GM12878 (cell line): Measurements from ENCODE around the gene CAP2. TPM values are rescaled to one million over a fixed set of nuclear protein-coding genes. Genes with fewer than 3 reads are reported as not detected.

Source experiments
- ATAC-seq: fragments of 200-7000 bp; cut with Tn5 transposase; 3 replicates; pipeline ENCODE4 v1.9.1; 2020; ENCODE audit warnings: mild to moderate bottlenecking, moderate library complexity
- BruUV-seq: library from RNA; stranded (reverse); fragments of 400-500 nt; replicated peaks from 2 replicates; lab custom pipeline; 2021; lab: Mats Ljungman, UMichigan
- CTCF ChIA-PET: fragments of 300-600 bp; sonication (Branson Sonifier 250); formaldehyde crosslinking; extraction: SDS; loops from one replicate; lab custom pipeline; 2021; ENCODE audit warnings: inconsistent platforms; lab: Yijun Ruan, JAX
- POLR2A ChIA-PET: fragments of 350-600 bp; formaldehyde crosslinking; extraction: SDS; loops from one replicate; lab custom pipeline; 2021; ENCODE audit warnings: inconsistent platforms; lab: Charles Lee
- RAD21 ChIA-PET: fragments of 300-600 bp; sonication (Branson Sonifier 250); formaldehyde crosslinking; loops from one replicate; lab custom pipeline; 2023; ENCODE audit warnings: antibody characterized with exemption; ENCODE audit not compliant: unreplicated experiment; lab: Charles Lee
- SMC1A ChIA-PET: fragments of 300-600 bp; sonication (Branson Sonifier 250); formaldehyde crosslinking; loops from one replicate; lab custom pipeline; 2023; ENCODE audit not compliant: unreplicated experiment, uncharacterized antibody; lab: Charles Lee
- DNase-seq: peaks from one replicate; pipeline ENCODE4 v3.0.0-alpha.2; 2011; ENCODE audit warnings: low read depth, low spot score
- FAIRE-seq: peaks from 3 replicates; lab custom pipeline; 2011; peaks lifted over from hg19 to GRCh38; lab: Jason Lieb, UNC
- H2AFZ ChIP-seq: 2 replicates; pipeline ENCODE4 v1.6.0; 2011; ENCODE audit warnings: low read depth, low read length, control low read depth; ENCODE audit not compliant: control insufficient read depth
- H3K27ac ChIP-seq: 2 replicates; pipeline ENCODE4 v1.5.1; 2011; ENCODE audit warnings: control low read depth; ENCODE audit not compliant: control insufficient read depth, insufficient read depth
- H3K27me3 ChIP-seq, 2 experiments: replicated peaks in 1 of 2; 2 replicates each; pipeline versions ENCODE4 v1.6.0 to v1.6.1; 2011; ENCODE audit warnings: low read length in 1 of 2; ENCODE audit not compliant: control insufficient read depth in 2 of 2, insufficient read depth in 2 of 2
- H3K36me3 ChIP-seq, 2 experiments: 2 replicates each; pipeline ENCODE4 v1.5.1; 2011; ENCODE audit warnings: low read length in 1 of 2; ENCODE audit not compliant: control insufficient read depth in 2 of 2, insufficient read depth in 2 of 2
- H3K4me1 ChIP-seq: 2 replicates; pipeline ENCODE4 v1.6.1; 2011; ENCODE audit warnings: mild to moderate bottlenecking, low read length, moderate library complexity, mixed read lengths; ENCODE audit not compliant: control insufficient read depth, insufficient read depth
- H3K4me2 ChIP-seq: 2 replicates; pipeline ENCODE4 v1.6.0; 2011; ENCODE audit warnings: control low read depth; ENCODE audit not compliant: control insufficient read depth, insufficient read depth
- H3K4me3 ChIP-seq: fragments of 200-600 bp; sonication (generic); 2 replicates; pipeline ENCODE4 v1.5.1; 2016
- H3K79me2 ChIP-seq: 2 replicates; pipeline ENCODE4 v1.6.0; 2011; ENCODE audit warnings: low read length; ENCODE audit not compliant: control insufficient read depth, insufficient read depth
- H3K9ac ChIP-seq: 2 replicates; pipeline ENCODE4 v1.8.0; 2011; ENCODE audit warnings: low read length, control low read depth, mixed read lengths; ENCODE audit not compliant: control insufficient read depth, insufficient read depth
- H3K9me3 ChIP-seq: replicated peaks from 3 replicates; pipeline ENCODE4 v1.5.1; 2011; ENCODE audit warnings: mild to moderate bottlenecking, low read length; ENCODE audit not compliant: control insufficient read depth, insufficient read depth
- H4K20me1 ChIP-seq: 2 replicates; pipeline ENCODE4 v1.6.0; 2011; ENCODE audit not compliant: control insufficient read depth, insufficient read depth
- BACH1 ChIP-seq: fragments of 450-650 bp; IDR thresholded peaks from 2 replicates; pipeline ENCODE4 v1.6.1; 2017; ENCODE audit warnings: mild to moderate bottlenecking, borderline replicate concordance
- CBX5 ChIP-seq: sonication (generic); IDR thresholded peaks from 2 replicates; pipeline ENCODE4 v1.6.1; 2016; ENCODE audit warnings: low read depth, moderate library complexity, mild to moderate bottlenecking, inconsistent platforms
- CHD2 ChIP-seq: IDR thresholded peaks from 2 replicates; pipeline ENCODE4 v1.6.1; 2011; ENCODE audit warnings: low read depth, low read length, improper control_type of control experiment, borderline replicate concordance
- EED ChIP-seq: sonication (generic); IDR thresholded peaks from 2 replicates; pipeline ENCODE4 v1.6.1; 2016; ENCODE audit warnings: antibody characterized with exemption, low read depth
- HDGF ChIP-seq: fragments of 450-650 bp; IDR thresholded peaks from 2 replicates; pipeline ENCODE4 v1.6.1; 2016; ENCODE audit warnings: antibody characterized with exemption
- IRF3 ChIP-seq: fragments of 450-650 bp; IDR thresholded peaks from 2 replicates; pipeline ENCODE4 v1.6.1; 2014; ENCODE audit warnings: mild to moderate bottlenecking
- KAT2A ChIP-seq: conservative IDR thresholded peaks from 2 replicates; pipeline ENCODE4 v1.6.1; 2011; ENCODE audit warnings: low read depth, low read length; ENCODE audit not compliant: control insufficient read depth
- MXI1 ChIP-seq: fragments of 150-350 bp; IDR thresholded peaks from 2 replicates; pipeline ENCODE4 v1.6.1; 2011; ENCODE audit warnings: low read depth, mild to moderate bottlenecking, inconsistent platforms, low read length, improper control_type of control experiment
- MYB ChIP-seq: fragments of 150-350 bp; IDR thresholded peaks from 2 replicates; pipeline ENCODE4 v1.6.1; 2014; ENCODE audit warnings: mild to moderate bottlenecking, low read depth, low read length, borderline replicate concordance
- NFXL1 ChIP-seq: fragments of 450-650 bp; IDR thresholded peaks from 2 replicates; pipeline ENCODE4 v1.6.1; 2017; ENCODE audit warnings: antibody characterized with exemption, mild to moderate bottlenecking, borderline replicate concordance
- POLR2AphosphoS5 ChIP-seq: IDR thresholded peaks from 2 replicates; pipeline ENCODE4 v1.6.1; 2011; ENCODE audit warnings: mild to moderate bottlenecking, low read length, inconsistent platforms
- SIN3A ChIP-seq: IDR thresholded peaks from 2 replicates; pipeline ENCODE4 v1.6.1; 2012; ENCODE audit warnings: low read depth, low read length, improper control_type of control experiment
- SREBF2 ChIP-seq: IDR thresholded peaks from 2 replicates; pipeline ENCODE4 v1.6.1; 2012; ENCODE audit warnings: mild to moderate bottlenecking, low read length
- SRF ChIP-seq, 2 experiments: IDR thresholded peaks; 2 replicates each; pipeline ENCODE4 v1.6.1; 2011; ENCODE audit warnings: low read depth in 2 of 2, low read length in 2 of 2, mild to moderate bottlenecking in 1 of 2, moderate library complexity in 1 of 2
- STAT3 ChIP-seq: IDR thresholded peaks from 2 replicates; pipeline ENCODE4 v1.6.1; 2011; ENCODE audit warnings: low read depth, low read length, improper control_type of control experiment
- SUZ12 ChIP-seq: fragments of 200-600 bp; sonication (generic); IDR thresholded peaks from one replicate; pipeline ENCODE4 v1.6.1; 2018; ENCODE audit warnings: antibody characterized with exemption, mild to moderate bottlenecking; ENCODE audit not compliant: unreplicated experiment
- TBL1XR1 ChIP-seq: IDR thresholded peaks from 2 replicates; pipeline ENCODE4 v1.6.1; 2012; ENCODE audit warnings: low read depth, low read length, improper control_type of control experiment
- ZBTB11 ChIP-seq: fragments of 450-650 bp; formaldehyde crosslinking; IDR thresholded peaks from 2 replicates; pipeline ENCODE4 v1.5.0; 2022; ENCODE audit warnings: mild to moderate bottlenecking, missing genetic modification characterization
- ZNF207 ChIP-seq: fragments of 450-650 bp; IDR thresholded peaks from 2 replicates; pipeline ENCODE4 v1.6.1; 2014; ENCODE audit warnings: antibody characterized with exemption, mild to moderate bottlenecking, borderline replicate concordance
- WGBS: methylation state at CpG from one replicate; pipeline ENCODE4 v1.1.6; 2016; ENCODE audit warnings: low lambda C conversion rate; ENCODE audit not compliant: insufficient replicate concordance, insufficient coverage; ENCODE audit errors: missing lambda C conversion rate; 5-methylcytosine and 5-hydroxymethylcytosine counted together
- in situ Hi-C: fragments of 300-500 bp; cut with MboI; formaldehyde crosslinking; loops from 9 replicates; pipeline ENCODE4 v1.14.3; 2018; ENCODE audit warnings: mixed read lengths
- intact Hi-C: fragments of 100-400 bp; cut with micrococcal nuclease; formaldehyde crosslinking; loops from one replicate; pipeline ENCODE4 v1.14.2; 2022; ENCODE audit not compliant: unreplicated experiment
- polyA plus RNA-seq, 11 experiments: library from polyadenylated mRNA; depleted of rRNA in 4 of 11; unstranded in 6 of 11; stranded (reverse) in 5 of 11; fragments of >200 nt; fragmentation: Nextera tagmentation in 4 of 11; fragmentation: Illumina TruSeq in 1 of 11; extraction: Ambion mirVana in 4 of 11; extraction: Trizol in 1 of 11; gene quantifications; 1 replicate in 1 of 11; 2 replicates in 10 of 11; pipeline versions ENCODE4 v1.2.1 to v1.2.3, GENCODE V29; 2011 to 2016; ENCODE audit warnings: inconsistent platforms in 2 of 11, missing spikeins in 2 of 11, low read depth in 1 of 11
- total RNA-seq, 4 experiments: library from RNA; depleted of rRNA in 3 of 4; stranded (reverse); fragments of >200 nt in 3 of 4; fragmentation: Illumina TruSeq in 1 of 4; extraction: Trizol in 1 of 4; gene quantifications; 2 replicates each; pipeline versions ENCODE4 v1.2.1 to v1.2.3, GENCODE V29; 2013 to 2021

CAP2 gene
- total and polyA plus RNA-seq, 10 of the 15 experiments (the other 5 are each of a cell fraction or from before 2014, with no cell fraction given): 0.10 to 2.0 (median 0.15) TPM; not detected in 7

- ATAC-seq (no peak), DNase-seq (no peak), FAIRE-seq (no peak)
- Histone ChIP-seq H2AFZ (no peak overlapping the region), H3K4me1 (no peaks in the 10 kb centered on the region), H3K27me3 (no peaks in the 10 kb centered on the region; a peak in 1 of 4 replicates), H3K9ac (no peak overlapping the region), H3K27ac (no peak overlapping the region), H3K4me3 (no peak overlapping the region), H3K79me2 (no peaks in the 10 kb centered on the region), H3K36me3 (no peaks in the 10 kb centered on the region), H3K9me3 (no peaks in the 10 kb centered on the region), H3K4me2 (no peak overlapping the region), H4K20me1 (no peaks in the 10 kb centered on the region)
- ChIA-PET SMC1A (interaction anchor here (0.9 to 3.1 kb wide), 2 partner anchors 9 to 13 kb away, joined by 4 to 8 read pairs; no protein-coding TSS in a partner anchor), CTCF (interaction anchor here (0.6 to 0.7 kb wide), 2 partner anchors 30 to 45 kb away, joined by 3 read pairs; no protein-coding TSS in a partner anchor), RAD21 (no interaction called here), POLR2A (no interaction called here)
- intact Hi-C loops: no loop called here
- 56% methylated on average over 5 of the region's 5 CpGs for WGBS
- no peak for TF ChIP-seq SRF (IDR thresholded peaks at IDR 0.05; ENCODE audit: low read depth in 2 of 2, low read length in 2 of 2)
- no peak for TF ChIP-seq CHD2
- TF ChIP-seq ZBTB11 (CRISPR knock-in tag): no peak
- no peak for TF ChIP-seq NFXL1
- no peak for TF ChIP-seq IRF3
- TF ChIP-seq BACH1: no peak
- no peak for TF ChIP-seq MXI1
- TF ChIP-seq MYB: no peak
- TF ChIP-seq CBX5: no peak
- TF ChIP-seq HDGF: no peak
- no peak for TF ChIP-seq ZNF207
- TF ChIP-seq SIN3A: no peak
- TF ChIP-seq STAT3: no peak
- TF ChIP-seq SREBF2: no peak
- no peak for TF ChIP-seq SUZ12
- no peak for TF ChIP-seq TBL1XR1
- no peak for TF ChIP-seq POLR2AphosphoS5
- no peak for TF ChIP-seq EED
- no peak for TF ChIP-seq KAT2A
- no TSS peak for BruUV-seq
- in situ Hi-C loops: no loop called here
These were observed 125.7 kb downstream of the CAP2 start for GRCh38 chr6:17519120-17519519.
